Stomach (tissue), 4 donors: ENCODE measurements around the gene NUFIP2.

Experiments used
- CTCF ChIP-seq, 7 experiments: fragments of 450-650 bp in 4 of 7; fragments of 200-600 bp in 3 of 7; sonication (generic) in 3 of 7; IDR thresholded peaks; one replicate each; pipeline ENCODE4 v1.5.1; 2016 to 2019; ENCODE audit warnings: antibody characterized with exemption in 7 of 7, control low read depth in 2 of 7, mild to moderate bottlenecking in 1 of 7
- POLR2A ChIP-seq, 4 donors: fragments of 450-650 bp; IDR thresholded peaks; one replicate each; pipeline ENCODE4 v1.6.1; 2016; ENCODE audit warnings: antibody characterized with exemption in 4 of 4, control low read depth in 2 of 4, mild to moderate bottlenecking in 1 of 4, moderate library complexity in 1 of 4

DNA sequence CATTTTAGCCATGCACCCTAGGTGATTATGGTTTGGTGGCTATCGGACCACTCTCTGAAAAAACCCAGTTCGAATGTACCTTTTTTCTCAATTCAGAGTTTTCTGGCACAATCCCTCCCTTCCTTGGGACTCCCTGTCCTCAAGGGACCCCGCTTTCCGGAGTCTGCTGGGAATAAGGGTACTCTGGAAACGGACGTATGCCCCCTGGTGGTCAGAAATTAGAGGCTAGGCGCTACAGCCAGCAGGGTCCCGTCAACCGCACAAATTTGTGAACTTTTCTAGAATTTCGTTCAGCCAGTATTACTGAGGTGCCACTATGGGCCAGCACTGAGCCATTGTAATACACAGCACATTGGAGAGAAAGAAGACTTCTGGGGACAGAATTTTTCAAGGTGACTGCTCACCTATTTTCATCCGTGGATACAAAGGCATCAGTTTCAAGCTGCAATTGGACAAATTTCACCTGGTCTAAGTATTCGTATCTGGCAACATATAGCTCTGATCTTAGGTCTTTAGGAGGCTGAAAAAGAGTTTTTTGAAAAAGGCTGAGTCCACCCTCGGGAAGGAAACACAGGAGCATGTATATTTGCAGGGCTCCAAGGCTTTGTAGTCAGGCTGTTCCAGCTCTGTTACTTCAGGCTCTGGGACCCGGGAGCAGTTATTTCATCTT, 74.4 kb downstream of the NUFIP2 start:
- TF ChIP-seq CTCF (IDR thresholded peaks at IDR 0.05) (peak in 5 of 7 experiments; percentile 61 to 94 (median 89)), POLR2A (IDR thresholded peaks at IDR 0.05) (no peak)
